GM03348 (cell line): Measurements from ENCODE around the gene LBP.
"Not testable (repeated sequence)": the region's sequence is repeated elsewhere in the genome, so short reads cannot be mapped to it uniquely, and the experiment has no call there.

Experiments used
- DNase-seq: peaks from one replicate; pipeline ENCODE4 v3.0.0; 2012; ENCODE audit warnings: low spot score

The LBP gene

DNA sequence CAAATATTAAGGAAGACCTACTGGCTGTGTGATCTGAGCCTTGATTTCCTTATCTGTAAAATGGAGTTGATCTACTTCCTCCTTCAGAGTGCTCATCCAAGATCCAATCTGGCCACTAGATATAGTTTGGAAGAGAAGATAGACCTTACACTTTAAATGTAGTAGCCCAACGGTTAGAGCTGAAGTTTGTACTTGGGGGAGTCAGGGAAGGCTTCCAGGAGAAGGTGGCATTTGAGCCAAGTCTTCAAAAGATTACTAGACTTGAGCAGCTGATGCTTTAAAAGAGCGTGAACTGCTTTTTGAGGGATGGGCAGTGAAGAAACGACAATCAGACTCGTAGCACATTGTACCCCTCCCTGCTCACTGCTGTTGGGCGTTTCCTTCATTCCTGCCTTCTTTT is 3.6 kb downstream of the LBP start:
- no peak for DNase-seq

DNA sequence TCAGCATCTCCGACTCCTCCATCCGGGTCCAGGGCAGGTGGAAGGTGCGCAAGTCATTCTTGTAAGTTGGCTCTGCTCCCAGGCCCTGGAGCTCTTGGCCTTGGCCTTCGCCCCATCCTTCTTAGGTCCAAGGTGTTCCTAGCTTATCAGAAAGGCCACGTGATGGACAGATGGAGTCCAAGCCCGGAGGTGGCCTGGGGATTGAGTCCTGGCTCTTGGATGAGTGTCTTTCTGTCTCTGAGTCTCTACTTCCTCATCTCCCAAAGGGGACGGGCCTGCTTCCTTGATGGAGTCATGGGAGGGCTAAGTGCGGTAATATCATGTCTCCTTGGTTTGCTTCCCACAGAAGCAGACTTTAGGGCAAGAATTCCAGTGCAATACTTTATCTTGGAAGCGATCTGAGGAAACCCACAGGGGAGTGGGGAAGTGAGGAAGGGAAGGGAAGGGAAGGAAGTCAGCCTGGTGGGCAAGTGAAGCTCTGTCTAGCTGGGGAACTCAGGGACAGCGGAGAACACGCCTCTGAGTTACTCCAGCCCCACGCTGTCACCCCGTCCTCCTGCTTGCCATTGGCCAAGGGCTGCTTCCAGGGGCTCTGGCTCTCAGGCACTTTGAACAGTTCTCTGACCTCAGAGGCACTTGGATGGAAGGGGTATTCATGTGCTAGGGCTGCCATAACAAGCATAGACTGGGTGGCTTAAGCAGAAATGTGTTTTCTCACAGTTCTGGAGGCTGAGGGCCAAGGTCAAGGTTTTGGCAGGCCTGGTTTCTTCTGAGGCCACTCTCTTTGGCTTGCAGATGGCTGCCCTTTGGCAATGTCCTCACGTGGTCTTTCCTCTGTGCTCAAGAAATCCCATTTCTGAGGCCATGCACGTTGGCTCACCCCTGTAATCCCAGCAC is 4.8 kb downstream of the LBP start:
- no peak for DNase-seq

DNA sequence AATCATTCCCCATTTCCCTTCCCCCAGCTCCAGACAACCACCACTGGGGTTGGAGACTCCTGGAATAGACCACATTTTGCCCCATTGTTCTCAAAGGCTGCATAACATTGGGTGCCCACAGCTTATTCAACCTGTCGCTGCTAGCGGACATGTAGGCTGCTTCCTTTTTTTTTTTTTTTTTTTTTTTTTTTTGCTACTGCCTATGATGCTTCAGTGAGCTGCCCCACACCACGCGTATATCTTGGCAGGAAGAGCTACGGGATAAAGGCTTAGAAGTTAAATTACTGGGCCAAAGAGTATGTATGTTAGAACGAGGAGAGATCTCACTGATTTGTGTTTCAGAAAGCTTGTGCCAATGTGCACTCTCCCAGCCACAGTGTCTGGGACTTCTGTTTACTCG is 7.0 kb downstream of the LBP start:
- no peak for DNase-seq

DNA sequence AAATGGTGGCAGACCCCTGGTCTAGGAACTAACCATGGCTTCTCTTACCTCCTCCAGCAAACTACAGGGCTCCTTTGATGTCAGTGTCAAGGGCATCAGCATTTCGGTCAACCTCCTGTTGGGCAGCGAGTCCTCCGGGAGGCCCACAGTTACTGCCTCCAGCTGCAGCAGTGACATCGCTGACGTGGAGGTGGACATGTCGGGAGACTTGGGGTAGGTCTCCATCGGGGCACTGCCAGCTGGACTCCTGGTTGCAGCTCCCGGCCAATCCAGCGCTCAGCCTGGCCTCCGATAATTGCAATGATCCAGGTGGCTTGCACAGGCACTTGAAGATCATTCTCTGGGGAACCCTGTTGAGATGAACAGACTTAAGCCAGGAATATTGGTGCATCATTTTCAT is 7.9 kb downstream of the LBP start:
- no peak for DNase-seq

DNA sequence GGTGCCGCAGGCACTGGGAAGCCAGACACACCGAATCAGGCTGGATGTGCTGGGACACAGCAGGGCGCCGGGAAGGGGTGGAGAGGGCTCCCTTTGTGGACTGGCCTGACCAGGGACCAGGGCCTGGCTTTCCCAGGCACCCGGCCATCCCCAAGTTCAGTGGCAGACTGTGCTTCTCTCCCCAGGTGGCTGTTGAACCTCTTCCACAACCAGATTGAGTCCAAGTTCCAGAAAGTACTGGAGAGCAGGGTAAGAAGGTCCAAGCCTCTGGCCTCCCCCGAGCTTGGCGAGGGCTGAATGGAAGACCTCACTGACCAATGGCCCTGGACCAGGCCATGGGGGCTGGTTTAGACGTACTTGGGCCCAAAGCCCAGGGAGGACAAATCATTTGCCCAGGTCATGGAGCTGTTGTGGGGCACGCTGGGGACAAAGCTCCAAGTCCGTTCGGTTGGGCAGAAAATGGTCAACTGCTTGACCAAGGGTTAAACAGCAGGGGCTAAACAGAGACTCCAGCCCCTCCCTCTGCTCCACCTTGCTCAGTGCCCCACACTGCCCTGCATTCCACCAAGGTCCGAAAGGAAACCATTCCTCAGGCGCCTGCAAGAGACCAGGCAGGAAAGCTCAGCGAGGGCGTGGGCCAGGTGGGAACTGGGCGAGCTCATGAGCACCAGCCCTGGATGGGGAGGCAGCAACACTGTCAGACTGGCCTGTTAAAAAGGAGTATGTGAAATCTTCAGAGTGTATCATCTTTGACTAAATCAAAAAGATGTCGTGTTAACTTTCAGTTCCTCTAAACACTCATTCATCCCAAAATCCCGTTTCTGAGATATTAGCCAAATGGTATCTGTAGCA is 9.1 kb downstream of the LBP start:
- no peak for DNase-seq

DNA sequence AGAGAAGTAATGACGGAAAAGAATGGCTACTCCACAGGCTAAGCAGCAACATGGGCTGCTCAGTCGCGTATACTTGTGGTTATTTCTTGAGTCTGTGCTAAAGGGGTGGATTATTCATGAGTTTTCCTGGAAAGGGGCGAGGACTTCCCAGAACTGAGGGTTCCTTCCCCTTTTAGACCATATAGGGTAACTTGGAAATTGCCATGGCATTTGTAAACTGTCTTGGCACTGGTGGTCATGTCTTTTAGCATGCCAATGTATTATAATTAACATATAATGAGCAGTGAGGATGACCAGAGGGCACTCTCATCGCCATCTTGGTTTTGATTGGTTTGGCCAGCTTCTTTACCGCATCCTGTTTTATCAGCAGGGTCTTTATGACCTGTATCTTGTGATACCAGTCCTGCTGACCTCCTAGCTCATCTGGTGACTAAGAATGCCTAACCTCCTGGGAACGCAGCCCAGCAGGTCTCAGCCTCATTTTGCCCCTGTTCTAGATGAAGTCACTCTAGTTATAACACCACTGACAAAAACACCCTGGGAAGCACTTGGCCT is 11.4 kb downstream of the LBP start:
- no peak for DNase-seq

DNA sequence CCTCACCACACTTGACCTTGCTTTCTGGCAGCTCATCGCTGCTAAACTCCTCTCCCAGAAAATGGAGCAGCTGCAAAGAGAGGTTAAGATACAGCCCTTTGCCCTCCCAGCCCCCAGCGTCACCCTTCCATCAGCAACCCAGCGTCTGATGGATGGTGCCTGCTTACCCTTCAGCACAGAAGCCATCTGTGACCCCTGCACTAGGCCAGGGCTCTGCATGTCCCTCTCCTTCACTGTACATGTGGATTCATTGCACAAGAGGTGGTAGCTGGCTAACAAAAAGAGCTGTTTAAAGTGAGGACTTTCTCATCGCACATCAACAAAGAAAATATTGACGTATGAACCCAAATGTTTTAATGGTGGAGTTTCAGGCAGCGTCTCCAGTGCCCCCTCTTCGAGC is 12.3 kb downstream of the LBP start:
- DNase-seq, result no peak

DNA sequence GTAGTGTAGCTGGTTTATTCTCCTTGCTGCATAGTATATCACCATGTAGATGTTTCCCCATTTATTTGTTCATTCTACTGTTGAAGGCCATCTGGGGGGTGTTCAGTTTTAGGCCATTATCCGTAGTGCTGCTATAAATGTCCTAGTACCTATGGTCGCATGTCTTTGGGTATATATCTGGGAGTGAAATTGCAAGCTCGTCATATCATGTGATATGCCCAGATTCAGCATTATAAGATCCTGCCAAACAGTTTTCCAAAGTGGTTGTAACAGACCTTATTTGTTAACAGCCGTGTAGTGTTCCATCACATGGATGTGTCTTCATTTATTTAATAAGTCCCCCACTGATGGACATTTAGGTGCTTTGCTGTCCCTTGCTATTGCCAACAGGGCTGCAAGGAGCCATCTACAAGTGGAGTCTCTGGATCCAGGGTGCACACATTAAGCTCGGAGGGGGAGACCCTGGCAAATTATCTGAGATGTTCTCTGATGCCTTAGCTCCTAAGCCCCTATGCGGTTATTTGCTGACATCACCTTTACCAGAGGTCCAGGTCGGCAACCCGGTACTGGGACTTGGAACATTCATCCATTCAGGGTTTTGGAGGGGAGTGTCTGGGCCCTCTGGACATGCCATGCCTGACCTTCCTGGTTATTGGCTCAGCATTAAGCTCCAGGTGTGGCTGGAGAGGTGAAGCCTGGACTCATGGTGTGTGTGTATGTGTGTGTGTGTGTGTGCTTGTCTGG is 16.9 kb downstream of the LBP start:
- DNase-seq, result no peak

DNA sequence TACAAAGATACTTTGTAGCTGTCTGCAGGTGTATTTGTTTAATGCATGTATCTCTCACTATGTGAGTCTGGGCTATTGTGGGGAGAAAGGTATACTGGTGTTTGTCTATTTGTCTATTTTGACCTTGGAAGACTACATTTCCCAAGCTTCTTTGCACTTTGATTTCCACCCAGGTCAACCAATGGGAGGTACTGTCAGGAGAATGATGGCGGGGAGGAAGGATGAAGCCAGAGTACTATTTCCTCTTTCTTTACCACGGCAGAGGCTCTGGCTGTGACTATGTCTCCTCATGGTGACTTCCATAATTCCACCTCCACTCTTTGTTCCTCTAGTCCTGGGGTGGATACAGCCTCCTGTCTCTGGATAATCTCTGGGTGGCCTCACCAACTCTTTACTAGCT is 23.1 kb downstream of the LBP start:
- no peak for DNase-seq

DNA sequence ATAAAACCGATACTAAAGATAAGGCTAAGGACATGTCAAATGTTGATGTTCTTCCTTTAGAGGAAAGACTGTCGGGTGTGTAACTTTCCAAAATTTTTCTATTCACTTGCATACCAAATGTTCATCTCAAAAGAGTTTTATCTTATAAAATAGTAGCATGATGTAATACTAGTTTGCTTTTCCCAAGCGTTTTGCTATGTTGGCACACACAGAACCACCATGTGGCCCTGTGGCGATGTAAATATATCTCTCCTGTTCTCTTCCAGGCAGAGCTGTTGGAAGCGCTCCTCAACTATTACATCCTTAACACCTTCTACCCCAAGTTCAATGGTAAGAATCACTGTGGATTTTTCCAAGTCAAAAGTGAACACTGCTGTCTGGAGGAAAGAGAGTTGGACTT is 26.5 kb downstream of the LBP start:
- no peak for DNase-seq

DNA sequence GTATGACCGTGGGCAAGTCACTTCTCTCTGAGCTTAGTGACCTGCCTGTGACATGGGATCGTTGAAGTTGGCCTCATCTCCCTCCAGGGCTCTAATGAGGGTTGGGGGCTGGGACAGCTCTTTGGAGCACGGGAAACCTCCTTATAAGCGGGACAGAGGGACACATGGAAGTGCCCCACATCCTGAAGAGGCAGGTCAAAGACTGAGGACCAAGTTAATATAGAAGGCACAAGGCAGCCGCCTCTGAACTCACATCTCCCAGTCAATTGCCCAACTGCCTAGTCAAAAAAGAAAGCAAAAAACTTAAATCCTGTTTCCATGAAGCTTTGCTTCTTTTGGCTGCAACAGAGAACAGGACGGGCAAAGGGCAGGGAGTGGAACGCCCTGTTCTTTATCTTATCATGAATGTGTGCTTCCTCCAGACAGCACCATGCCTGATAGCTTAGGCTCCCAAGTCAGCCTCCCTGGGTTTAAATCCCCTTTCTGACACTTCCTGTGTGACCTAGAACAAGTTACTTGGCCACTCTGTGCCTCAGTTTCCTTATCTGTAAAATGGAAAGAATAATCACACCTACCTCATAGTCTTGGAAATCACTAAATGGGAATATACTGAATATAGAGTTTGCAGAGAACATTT is 27.1 kb downstream of the LBP start:
- no peak for DNase-seq

DNA sequence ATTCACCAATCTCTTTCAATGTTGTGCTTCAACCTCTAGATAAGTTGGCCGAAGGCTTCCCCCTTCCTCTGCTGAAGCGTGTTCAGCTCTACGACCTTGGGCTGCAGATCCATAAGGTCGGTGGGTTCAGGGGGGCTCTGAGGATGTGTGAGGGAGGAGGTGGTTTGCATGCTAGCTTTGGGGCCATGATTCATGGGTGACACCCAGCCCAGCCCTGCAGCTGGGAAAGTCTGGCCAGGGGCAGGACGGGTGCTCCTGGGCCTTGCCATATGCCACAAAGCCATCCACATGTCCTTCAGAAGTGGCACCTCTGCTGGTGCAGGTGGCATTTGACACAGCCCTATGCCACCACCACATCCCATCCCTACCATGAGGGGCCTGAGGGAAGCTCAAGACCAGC is 27.6 kb downstream of the LBP start:
- no peak for DNase-seq

DNA sequence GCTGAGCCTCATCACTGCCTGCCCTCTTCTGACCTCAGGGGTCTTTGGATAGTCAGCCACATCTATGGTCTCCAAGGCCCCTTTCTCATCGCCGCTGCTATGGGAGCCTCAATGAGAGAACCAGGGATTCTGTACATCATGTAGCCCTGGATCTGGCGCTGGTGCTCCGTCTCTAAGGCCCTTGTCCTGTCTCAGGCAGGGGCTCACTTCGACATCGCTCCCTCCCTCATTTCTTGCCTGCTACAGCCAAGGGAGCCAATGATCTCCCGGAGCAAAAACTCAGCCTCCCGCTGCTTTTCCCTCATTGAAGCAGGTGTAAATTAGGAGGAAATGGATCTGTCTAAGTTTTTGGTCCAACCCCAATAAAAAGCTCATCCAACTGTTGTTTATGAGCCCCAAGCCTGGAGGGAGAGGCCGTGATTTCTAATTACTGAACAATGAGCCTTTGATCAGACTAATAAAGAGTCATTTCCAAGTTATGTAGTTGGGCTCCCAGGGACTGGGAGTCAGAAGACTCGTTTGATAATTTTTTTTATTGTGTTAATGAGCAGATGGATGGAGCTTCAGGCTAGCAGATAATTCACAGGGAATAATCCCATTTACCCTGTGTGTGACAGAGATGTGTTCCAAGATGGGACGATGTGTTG is 30.9 kb downstream of the LBP start:
- DNase-seq, result no peak

DNA sequence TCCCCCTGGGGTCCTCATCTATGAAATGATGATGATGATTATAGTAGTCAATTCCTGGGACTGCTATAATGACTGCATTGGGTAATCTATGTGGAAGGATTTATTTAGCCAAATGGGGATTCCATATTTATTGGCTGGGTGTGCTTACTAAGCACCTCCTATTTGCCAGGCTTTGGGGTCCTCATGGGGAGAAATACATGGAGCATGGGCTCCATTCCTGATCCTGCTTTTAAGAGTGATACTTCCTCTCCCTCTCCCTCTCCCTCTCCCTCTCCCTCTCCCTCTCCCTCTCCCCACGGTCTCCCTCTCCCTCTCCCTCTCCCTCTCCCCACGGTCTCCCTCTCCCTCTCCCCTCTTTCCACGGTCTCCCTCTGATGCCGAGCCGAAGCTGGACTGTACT is 31.6 kb downstream of the LBP start:
- DNase-seq, result not testable (repeated sequence)

DNA sequence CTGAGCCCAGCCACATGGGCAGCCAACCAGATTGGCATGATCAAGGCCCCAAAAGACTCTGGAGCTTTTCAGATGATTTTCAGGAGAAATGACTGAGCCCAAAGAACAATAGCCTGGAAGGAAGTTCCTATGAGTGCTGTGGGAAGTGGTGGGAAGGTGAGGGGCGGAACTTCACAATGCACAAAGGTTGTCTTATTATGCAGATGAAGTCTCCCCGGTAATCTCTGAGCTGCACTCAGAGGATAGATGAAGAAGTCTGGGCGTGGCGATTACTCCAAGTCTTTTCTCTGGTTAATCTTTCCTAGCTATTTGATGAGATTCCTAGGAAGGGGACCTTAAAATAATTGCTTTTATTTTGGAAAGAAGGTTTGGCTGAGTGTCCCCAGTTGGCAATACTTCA is 36.9 kb downstream of the LBP start:
- no peak for DNase-seq

DNA sequence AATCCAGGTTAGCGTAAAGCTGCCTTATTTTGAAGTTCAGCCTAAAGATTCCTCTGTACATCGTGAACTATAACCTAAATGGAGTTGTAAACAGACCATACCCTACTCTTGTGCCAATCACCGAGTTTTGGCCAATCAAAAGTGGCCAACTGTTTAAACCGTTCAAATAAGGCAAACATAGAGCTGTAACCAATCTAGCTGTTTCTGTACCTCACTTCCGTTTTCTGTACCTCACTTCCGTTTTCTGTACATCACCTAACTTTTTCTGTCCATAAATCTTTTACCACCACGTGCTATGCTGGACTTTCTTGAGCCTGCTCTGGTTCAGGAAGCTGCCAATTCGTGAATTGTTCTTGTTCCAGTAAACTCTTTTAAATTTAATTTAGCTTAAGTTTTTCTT is 39.7 kb downstream of the LBP start:
- no peak for DNase-seq

DNA sequence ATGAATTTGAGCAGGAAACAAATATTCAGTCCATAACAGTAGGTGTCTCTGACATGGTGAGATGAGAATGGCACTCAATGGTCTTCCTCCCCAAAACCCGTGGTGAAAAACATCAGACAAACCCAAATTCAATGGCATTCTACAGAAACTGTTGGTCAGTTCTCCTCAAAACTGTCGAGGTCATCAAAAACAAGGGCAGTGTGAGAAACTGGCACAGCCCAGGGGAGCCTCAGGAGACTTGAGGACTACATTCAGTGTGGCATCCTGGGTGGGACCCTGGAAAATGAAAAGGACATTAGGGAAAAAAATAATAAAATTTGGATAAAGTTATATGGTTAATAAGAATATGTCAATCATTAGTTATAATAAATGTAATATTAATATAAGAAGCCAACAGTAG is 40.6 kb downstream of the LBP start:
- no peak for DNase-seq

DNA sequence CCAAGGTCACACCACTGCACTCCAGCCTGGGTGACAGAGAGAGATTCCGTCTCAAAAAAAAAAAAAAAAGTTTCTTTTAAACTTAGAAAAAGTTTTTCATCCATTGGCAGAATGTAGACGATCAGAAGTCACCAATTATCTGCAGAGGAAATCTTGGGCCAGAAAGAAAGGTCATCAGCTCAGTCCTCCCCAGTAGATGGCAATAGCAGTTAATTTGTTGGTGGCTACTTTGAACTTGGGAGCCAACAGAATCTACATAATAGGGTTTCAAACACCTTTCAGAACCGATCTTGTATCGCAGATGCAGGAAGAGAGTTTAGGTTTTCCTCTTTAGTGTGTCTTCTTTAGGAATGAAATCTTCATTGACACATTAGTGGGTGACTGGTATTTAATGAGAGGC is 41.7 kb downstream of the LBP start:
- no peak for DNase-seq

DNA sequence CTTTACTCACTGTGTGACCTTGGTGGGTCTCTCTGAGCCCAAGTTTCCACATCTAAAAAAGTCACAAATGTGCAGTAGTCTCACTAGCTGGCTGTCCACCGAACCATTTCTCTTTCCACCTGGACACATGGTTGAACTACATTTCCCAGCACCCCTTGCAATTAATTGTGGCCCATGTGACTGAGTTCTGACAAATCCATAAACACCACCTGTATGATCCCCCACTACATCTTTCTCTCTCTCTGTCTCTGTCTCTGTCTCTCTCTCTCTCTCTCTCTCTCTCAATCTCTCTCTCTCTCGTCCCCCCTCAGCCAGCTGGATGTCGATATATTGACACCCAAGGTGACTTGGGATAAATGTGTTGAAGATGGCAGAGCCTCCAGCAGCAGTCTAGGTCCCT is 46.1 kb downstream of the LBP start:
- no peak for DNase-seq

DNA sequence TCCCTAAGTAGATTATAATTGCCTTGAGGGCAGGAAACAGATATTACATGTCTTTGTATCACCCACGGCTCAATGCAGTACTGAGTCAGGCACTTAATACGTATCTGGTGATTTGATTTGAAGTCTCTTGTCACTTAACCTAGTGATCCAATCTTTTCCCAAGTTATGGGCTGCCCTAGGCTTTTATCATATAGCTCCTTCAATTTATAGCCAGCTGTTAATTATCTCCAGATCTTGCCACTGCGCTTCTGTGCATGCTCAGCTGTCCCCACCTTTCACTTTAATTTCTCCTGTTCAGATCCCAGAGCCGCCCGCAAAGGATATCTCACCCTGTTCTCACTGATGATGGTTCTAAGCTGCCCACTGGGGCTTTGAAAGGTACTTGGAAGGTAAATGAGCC is 47.0 kb downstream of the LBP start:
- no peak for DNase-seq

DNA sequence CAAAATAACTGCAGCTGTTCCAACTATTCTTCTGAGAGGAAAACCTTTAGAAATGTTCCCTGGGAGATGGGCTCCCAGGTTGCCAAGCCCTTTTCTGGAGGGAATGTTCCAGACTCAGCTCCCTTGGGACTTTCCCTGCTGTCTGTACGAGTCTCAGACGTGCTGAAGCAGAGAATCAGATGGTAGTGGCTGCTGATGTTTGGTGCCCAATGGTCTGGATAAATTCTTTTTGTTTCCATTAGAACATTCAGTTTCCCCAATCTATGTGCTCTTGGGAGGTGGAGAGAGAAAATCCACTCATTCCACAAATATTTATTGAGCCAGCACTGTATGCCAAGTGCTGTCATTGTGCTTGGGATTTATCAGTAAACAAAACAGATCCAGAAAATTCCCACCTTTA is 48.9 kb downstream of the LBP start:
- DNase-seq, result no peak
